Stomach (tissue), 9 donors: Measurements from ENCODE around the gene SRGN. TPM values are rescaled to one million over a fixed set of nuclear protein-coding genes. Genes with fewer than 3 reads are reported as not detected.

Experiments
- DNase-seq, 2 donors: peaks; one replicate each; pipeline versions ENCODE4 v3.0.0 to v3.0.0-alpha.2; 2013 to 2019
- H3K27ac ChIP-seq, 5 donors: fragments of 200-600 bp in 4 of 5; sonication (generic) in 4 of 5; one replicate each; pipeline ENCODE4 v1.5.1; 2013 to 2019; ENCODE audit warnings: mild to moderate bottlenecking in 1 of 5, moderate library complexity in 1 of 5
- H3K27me3 ChIP-seq, 3 donors: fragments of 200-600 bp; sonication (generic); one replicate each; pipeline ENCODE4 v1.5.1; 2017 to 2019; ENCODE audit warnings: mixed run types in 1 of 3
- H3K36me3 ChIP-seq, 4 donors: fragments of 200-600 bp; sonication (generic); 1 replicate in 3 of 4; 2 replicates in 1 of 4; pipeline ENCODE4 v1.5.1; 2016 to 2019
- H3K4me1 ChIP-seq, 4 donors: fragments of 200-600 bp; sonication (generic); one replicate each; pipeline ENCODE4 v1.5.1; 2016 to 2019
- H3K4me3 ChIP-seq, 4 donors: fragments of 200-600 bp; sonication (generic) in 3 of 4; one replicate each; pipeline ENCODE4 v1.5.1; 2016 to 2019; ENCODE audit warnings: mild to moderate bottlenecking in 1 of 4
- H3K9me3 ChIP-seq, 4 donors: fragments of 200-600 bp; sonication (generic); one replicate each; pipeline ENCODE4 v1.5.1; 2016 to 2019
- CTCF ChIP-seq, 7 experiments: fragments of 450-650 bp in 4 of 7; fragments of 200-600 bp in 3 of 7; sonication (generic) in 3 of 7; IDR thresholded peaks; one replicate each; pipeline ENCODE4 v1.5.1; 2016 to 2019; ENCODE audit warnings: antibody characterized with exemption in 7 of 7, control low read depth in 2 of 7, mild to moderate bottlenecking in 1 of 7
- EP300 ChIP-seq: sonication (generic); formaldehyde crosslinking; IDR thresholded peaks from one replicate; pipeline ENCODE4 v1.6.1; 2017; ENCODE audit warnings: antibody characterized with exemption
- POLR2A ChIP-seq, 4 donors: fragments of 450-650 bp; IDR thresholded peaks; one replicate each; pipeline ENCODE4 v1.6.1; 2016; ENCODE audit warnings: antibody characterized with exemption in 4 of 4, control low read depth in 2 of 4, mild to moderate bottlenecking in 1 of 4, moderate library complexity in 1 of 4
- POLR2AphosphoS5 ChIP-seq, 3 donors: sonication (generic); formaldehyde crosslinking; IDR thresholded peaks; one replicate each; pipeline ENCODE4 v1.6.1; 2016; ENCODE audit warnings: antibody characterized with exemption in 3 of 3
- WGBS, 5 donors: extraction: QIAGEN DNeasy Blood & Tissue Kit in 3 of 5; methylation state at CpG; one replicate each; pipeline versions ENCODE4 v1.1.5 to v1.1.7; 2013 to 2018; 5-methylcytosine and 5-hydroxymethylcytosine counted together
- intact Hi-C: fragments of 100-400 bp; cut with DNase I; formaldehyde crosslinking; loops from one replicate; pipeline ENCODE4 v1.15.1; 2023; ENCODE audit warnings: low total_unique reads
- polyA plus RNA-seq, 3 donors: library from polyadenylated mRNA; stranded (reverse); fragments of 200-250 nt; gene quantifications; one replicate each; pipeline ENCODE4 v1.2.3, GENCODE V29; 2013
- small RNA-seq, 4 donors: library from RNA; depleted of rRNA; stranded (forward); fragments of <200 nt; gene quantifications; one replicate each; pipeline ENCODE3, GENCODE V24; 2016
- total RNA-seq, 5 donors: library from RNA; depleted of rRNA; stranded (reverse); fragments of >200 nt; gene quantifications; one replicate each; pipeline versions ENCODE4 v1.1.0 to v1.2.3, GENCODE V29; 2014 to 2016
- donor health status: healthy with polysubstance abuse.
- donor health status: Bipolar disorder and iron deficiency.
- donor health status: healthy.

SRGN gene
- total and polyA plus RNA-seq, 8 donors, result 1.3 to 212 (median 42.9) TPM

- 36 to 46% (median 39%) methylated on average over 2 of the region's 2 CpGs for WGBS, 5 donors
- intact Hi-C loops, result no loop called here
- Histone ChIP-seq H3K4me3 (no peak overlapping the region), H3K4me1 (peaks cover 0 to 17% (median 8%) of the 10 kb centered on the region in 4 donors), H3K27me3 (no peaks in the 10 kb centered on the region), H3K9me3 (no peaks in the 10 kb centered on the region), H3K36me3 (peaks cover 0 to 5% (median 3%) of the 10 kb centered on the region in 4 donors), H3K27ac (no peak overlapping the region)
- DNase-seq, result peak in 1 of 2 donors; percentile 8
- TF ChIP-seq CTCF (IDR thresholded peaks at IDR 0.05) (no peak), POLR2A (IDR thresholded peaks at IDR 0.05) (no peak), EP300 (no peak), POLR2AphosphoS5 (IDR thresholded peaks at IDR 0.05) (no peak)
Observed at GRCh38 chr10:69146759-69147158, 58.9 kb downstream of the SRGN start.

- 92 to 97% (median 93%) methylated on average over 3 of the region's 3 CpGs for WGBS, 5 donors
- Histone ChIP-seq H3K27me3 (no peaks in the 10 kb centered on the region), H3K9me3 (no peaks in the 10 kb centered on the region), H3K27ac (no peak overlapping the region), H3K36me3 (peaks cover 0 to 4% (median 2%) of the 10 kb centered on the region in 4 donors), H3K4me1 (peaks cover 0 to 16% (median 5%) of the 10 kb centered on the region in 4 donors), H3K4me3 (no peak overlapping the region)
- TF ChIP-seq POLR2A (IDR thresholded peaks at IDR 0.05) (no peak), POLR2AphosphoS5 (IDR thresholded peaks at IDR 0.05) (no peak), CTCF (IDR thresholded peaks at IDR 0.05) (no peak), EP300 (no peak)
- intact Hi-C loops, result no loop called here
- no peak for DNase-seq
Observed at GRCh38 chr10:69151984-69152383, 64.1 kb downstream of the SRGN start.

- TF ChIP-seq POLR2A (IDR thresholded peaks at IDR 0.05), result no peak
- no peak for TF ChIP-seq CTCF (IDR thresholded peaks at IDR 0.05)
- no peak for TF ChIP-seq EP300
- no peak for TF ChIP-seq POLR2AphosphoS5 (IDR thresholded peaks at IDR 0.05)
- Histone ChIP-seq H3K27ac (no peak overlapping the region), H3K4me3 (no peak overlapping the region), H3K4me1 (peaks cover 0 to 4% (median 0%) of the 10 kb centered on the region in 4 donors), H3K36me3 (peaks cover under 1 to 14% (median 14%) of the 10 kb centered on the region in 4 donors), H3K9me3 (no peaks in the 10 kb centered on the region), H3K27me3 (no peaks in the 10 kb centered on the region)
- intact Hi-C loops, result no loop called here
- no peak for DNase-seq
- WGBS, 5 donors, result 87 to 93% (median 91%) methylated on average over 6 of the region's 6 CpGs
Observed at GRCh38 chr10:69153227-69153626, 65.3 kb downstream of the SRGN start.

Small RNA genes within 50 kb of the gene (small RNA-seq; reads per million reads assigned to genes)
- gene RF00017, result 0 reads per million in 4 donors

Other genes starting within 250 kb of the SRGN start
- gene DDX50, start 186.8 kb upstream of the SRGN start, total RNA-seq, result 100 to 1,000 TPM in 1 of 5 donors, 10 to 100 TPM in 3, 1 to 10 TPM in 1; 9.3 to 102 (median 56.2) TPM
- 10 to 100 TPM; 18.8 to 34.7 (median 23.3) TPM for gene DDX50, start 186.8 kb upstream of the SRGN start, polyA plus RNA-seq
- gene DDX21, start 131.9 kb upstream of the SRGN start, total RNA-seq, result 10 to 100 TPM; 16.8 to 85.2 (median 19.8) TPM
- gene DDX21, start 131.9 kb upstream of the SRGN start, polyA plus RNA-seq, result 10 to 100 TPM; 14.3 to 28.7 (median 22.7) TPM
- gene KIFBP, start 99.3 kb upstream of the SRGN start, total RNA-seq, result 10 to 100 TPM in 4 of 5 donors, 1 to 10 TPM in 1; 2.3 to 26.7 (median 18.0) TPM
- 10 to 100 TPM; 10.8 to 13.0 (median 11.1) TPM for gene KIFBP, start 99.3 kb upstream of the SRGN start, polyA plus RNA-seq
- 10 to 100 TPM; 28.8 to 69.6 (median 35.0) TPM for gene VPS26A, start 36.1 kb downstream of the SRGN start, total RNA-seq
- gene VPS26A, start 36.1 kb downstream of the SRGN start, polyA plus RNA-seq, result 10 to 100 TPM; 22.6 to 37.3 (median 27.9) TPM
- 100 to 1,000 TPM in 1 of 5 donors, 10 to 100 TPM in 4; 15.2 to 111 (median 38.5) TPM for gene SUPV3L1, start 92.1 kb downstream of the SRGN start, total RNA-seq
- gene SUPV3L1, start 92.1 kb downstream of the SRGN start, polyA plus RNA-seq, result 10 to 100 TPM; 42.7 to 49.4 (median 48.3) TPM
- 1 to 10 TPM in 3 of 5 donors, under 1 TPM in 1, not detected in 1; 0.29 to 5.8 (median 2.6) TPM for gene HKDC1, start 132.2 kb downstream of the SRGN start, total RNA-seq
- under 1 TPM; 0.10 to 0.19 (median 0.15) TPM for gene HKDC1, start 132.2 kb downstream of the SRGN start, polyA plus RNA-seq
- gene HK1, start 190.4 kb downstream of the SRGN start, total RNA-seq, result 10 to 100 TPM; 32.7 to 60.9 (median 54.5) TPM
- gene HK1, start 190.4 kb downstream of the SRGN start, polyA plus RNA-seq, result 10 to 100 TPM; 42.6 to 48.0 (median 43.7) TPM